Skeletal muscle cell (primary cell): ENCODE data around the gene GAB2.
A peak's percentile ranks its signal among the peaks of the same experiment; 100 is the strongest.

ENCODE experiments used
- DNase-seq: peaks from one replicate; pipeline ENCODE4 v3.0.0-alpha.2; 2010; ENCODE audit warnings: low read depth
- H3K4me3 ChIP-seq: 2 replicates; pipeline ENCODE4 v1.5.1; 2011; ENCODE audit warnings: low read depth, mild to moderate bottlenecking, control low read depth, low read length, moderate library complexity

GAB2 gene

DNA sequence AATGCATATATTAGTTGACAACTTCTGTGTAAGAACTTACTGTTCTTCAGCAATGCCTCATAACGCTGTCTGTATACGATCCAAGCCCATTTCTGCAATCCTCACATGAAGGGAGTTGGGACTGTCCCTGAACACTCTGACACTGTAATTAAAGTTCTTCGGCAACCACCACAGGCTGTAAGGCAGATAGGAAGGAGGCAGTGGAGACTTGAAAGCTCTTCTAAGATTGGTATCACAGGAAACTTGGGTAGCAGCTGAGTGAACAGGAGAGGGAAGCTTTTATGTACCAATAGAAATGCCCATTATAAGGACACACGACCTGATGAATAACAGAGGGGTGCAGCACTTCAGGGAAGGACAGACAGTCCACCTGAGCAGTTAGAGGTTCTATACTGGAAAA lies 12.0 kb upstream of the GAB2 start:
- DNase-seq = no peak
- H3K4me3 ChIP-seq = no peak overlapping the region

DNA sequence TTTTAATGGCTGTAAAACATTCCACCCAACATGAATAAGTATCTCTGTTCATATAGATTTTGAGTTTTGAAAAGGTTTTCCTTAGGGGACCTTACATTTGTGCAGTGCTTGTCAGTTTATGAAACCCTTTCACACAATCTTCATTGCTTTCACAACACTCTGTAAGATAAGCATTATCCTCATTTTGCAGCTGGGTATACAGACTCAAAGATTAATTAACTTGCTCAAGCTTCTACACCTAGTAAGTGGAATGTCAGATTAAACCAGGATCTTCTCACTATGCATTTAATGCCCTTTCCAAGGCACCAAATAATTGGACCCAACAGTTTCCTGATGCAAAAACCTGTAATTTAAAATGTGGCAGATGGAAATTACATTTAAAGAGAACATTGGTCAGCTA lies 11.6 kb upstream of the GAB2 start:
- no peak overlapping the region for H3K4me3 ChIP-seq
- no peak for DNase-seq

DNA sequence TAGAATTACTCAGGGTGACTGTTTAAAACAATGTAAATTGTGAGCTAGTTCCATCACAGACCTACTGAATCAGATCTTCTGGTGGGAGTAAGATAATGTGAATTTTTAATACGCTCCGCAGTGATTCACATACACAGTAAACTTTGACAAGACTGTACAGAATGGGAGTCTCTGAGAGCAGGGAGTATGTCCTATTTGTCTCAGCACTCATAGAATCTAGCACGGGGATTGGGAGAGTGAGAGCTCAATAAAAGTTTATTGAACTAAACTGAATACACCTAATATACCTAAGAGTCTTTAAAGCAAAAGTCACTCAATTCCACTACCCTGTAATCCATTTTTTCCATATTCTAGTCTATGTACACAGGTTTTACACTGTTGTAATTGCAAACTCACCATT lies 11.2 kb upstream of the GAB2 start:
- no peak for DNase-seq
- no peak overlapping the region for H3K4me3 ChIP-seq

DNA sequence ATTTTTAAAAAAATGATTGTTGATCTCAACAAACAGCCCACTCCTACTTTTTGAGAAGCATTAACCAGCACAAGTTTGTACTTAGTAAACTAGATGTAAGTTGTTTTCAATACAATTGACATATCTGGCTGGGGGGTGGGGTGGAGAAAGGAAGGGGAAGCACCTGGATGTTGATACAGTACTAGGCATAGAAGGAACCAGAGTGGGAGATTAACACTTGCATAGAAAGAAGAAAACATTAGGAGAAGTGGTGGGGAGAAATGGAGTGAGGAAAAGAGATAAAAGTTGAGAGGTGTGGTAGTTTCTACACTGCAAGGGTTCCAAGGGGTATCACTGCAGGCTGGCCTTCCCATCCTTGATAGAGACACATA lies 10.6 kb upstream of the GAB2 start:
- no peak for DNase-seq
- no peak overlapping the region for H3K4me3 ChIP-seq

DNA sequence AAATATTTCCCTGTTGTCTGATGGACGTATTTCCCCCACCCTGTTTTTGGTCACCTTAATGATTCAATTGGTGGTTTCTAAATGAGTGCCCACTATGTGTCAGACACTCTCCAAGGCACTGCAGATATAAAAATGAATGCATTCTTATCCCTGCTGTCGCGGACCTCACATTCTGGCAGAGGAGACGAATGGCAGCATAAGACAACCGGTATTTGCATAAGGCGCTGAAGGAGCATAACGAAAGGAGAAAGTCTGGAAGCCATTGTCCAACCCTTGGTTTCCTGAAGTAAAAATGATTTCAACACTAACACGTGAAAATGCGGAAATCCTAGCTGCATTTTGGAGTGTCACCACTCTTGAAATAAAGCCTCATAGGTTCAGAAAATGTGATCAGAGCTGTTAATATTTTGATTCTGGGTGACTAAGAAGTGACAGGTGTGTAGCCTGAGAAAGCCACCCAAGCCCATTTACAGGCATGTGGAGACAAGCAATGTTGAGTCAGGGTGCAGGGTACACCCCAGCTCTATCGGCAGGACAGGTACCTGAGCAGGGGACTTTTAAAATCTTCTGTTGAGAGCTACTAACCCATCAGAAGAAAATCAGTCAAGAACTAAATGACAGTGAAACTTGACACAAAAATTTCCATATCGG lies 10.1 kb upstream of the GAB2 start:
- no peak for DNase-seq
- H3K4me3 ChIP-seq = no peak overlapping the region

DNA sequence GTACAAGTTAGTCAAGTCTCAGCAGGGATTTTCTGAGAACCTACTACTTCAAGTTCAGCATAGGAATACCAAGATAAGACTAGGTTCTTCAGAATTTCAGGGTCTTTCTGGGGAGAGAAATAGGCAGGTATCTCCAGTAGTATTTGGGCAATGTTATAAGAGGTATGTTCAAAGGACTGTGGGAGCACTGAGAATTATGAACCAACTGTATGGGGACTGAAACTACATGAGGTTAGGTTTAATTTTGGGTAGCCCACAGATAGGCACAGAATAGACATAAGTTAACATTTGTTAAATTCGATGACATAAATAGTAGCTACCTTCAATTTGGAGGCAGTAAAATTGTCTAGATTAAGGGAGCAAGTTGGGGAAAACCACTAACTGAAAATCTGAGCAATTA lies 9.2 kb upstream of the GAB2 start:
- DNase-seq = no peak
- H3K4me3 ChIP-seq = no peak overlapping the region

DNA sequence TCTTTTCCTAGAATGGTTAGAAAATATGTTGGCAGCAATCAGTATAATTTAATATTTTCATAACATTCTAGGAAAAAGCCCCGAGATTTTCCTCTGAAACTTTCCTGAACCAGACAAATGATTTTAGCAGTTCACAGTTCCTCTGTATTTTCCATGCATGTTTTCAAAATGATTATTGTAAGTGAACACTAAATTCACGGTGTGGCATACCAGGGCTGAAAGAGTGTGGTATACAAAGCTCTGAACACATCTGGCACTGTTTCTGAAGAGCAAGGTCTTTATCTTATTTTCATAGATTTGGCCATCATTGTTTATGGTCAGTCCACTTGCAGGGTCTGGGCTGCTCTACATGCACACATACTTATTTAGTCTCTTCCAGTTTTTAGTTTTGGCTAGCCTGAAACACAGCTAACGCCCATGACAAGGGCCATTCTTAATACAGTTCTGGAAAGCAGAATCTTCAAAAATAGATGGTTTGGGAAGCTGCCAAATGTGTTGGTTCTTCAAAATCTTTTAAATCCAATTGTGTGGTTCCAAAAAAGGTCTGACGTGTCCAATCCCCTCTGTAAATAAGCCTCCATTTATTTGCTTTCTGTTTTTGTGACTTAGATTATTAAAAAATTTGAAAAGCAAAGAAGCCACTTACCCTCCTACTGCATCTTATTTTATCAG lies 7.9 kb upstream of the GAB2 start:
- no peak overlapping the region for H3K4me3 ChIP-seq
- no peak for DNase-seq

DNA sequence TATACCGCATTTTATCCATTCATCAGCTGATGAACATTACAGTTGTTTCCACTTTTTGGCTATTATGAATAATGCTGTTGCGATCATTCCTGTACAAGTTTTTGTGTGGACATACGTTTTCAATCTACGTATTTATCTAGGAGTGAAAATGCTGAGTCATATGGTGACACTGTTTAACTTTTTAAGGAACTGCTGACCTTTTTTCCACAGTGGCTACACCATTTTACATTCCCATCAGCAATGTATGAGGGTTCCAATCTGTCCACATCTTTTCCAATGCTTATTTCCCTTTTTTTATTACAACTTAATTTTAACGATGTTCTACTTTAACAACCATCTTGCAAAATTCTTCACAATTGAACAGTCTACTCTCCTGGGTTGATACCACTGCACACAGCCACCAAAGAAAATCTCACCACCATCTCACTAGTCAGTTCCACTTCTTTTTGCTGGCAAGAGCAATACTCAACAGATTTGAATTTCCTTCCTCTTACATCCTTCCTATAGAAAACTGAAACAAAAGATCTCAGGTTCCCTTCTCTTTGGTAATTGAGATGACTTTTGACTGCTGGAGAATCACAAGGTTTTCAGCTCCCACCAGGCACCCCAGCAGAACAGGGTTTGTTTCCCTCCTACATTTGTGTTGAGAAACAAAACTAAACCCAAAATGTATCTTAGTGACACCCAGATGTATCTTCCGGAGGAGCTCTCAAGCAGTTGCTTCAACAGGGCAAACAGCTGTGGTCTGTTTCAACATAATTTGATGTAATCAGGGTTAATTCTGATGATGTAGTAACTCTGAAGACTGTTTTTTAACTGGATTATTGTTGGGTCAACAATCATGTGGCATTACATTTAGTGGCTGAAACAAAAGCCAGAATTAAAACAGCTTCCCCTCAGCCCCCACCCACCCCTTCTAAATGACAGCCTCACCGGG lies 7.0 kb upstream of the GAB2 start:
- H3K4me3 ChIP-seq = no peak overlapping the region
- no peak for DNase-seq

DNA sequence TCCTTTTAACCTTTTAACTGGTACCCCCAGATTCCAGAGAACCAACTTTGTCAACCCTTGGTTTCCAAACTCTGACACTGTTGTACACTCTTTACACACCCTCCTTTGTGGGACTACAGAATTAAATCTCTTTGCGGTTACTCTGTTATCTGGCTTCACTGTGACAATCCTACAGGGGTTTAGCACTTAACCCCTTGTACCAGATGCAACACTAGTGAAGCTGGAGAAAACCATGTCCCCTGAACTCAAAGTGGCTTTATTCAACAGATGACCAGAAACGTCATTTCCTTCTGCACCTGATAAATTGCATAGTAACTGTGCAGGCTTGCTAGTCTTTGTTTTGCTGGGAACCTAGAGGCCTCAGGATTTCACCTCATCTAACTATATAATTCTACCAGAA lies 5.6 kb upstream of the GAB2 start:
- no peak overlapping the region for H3K4me3 ChIP-seq
- no peak for DNase-seq

DNA sequence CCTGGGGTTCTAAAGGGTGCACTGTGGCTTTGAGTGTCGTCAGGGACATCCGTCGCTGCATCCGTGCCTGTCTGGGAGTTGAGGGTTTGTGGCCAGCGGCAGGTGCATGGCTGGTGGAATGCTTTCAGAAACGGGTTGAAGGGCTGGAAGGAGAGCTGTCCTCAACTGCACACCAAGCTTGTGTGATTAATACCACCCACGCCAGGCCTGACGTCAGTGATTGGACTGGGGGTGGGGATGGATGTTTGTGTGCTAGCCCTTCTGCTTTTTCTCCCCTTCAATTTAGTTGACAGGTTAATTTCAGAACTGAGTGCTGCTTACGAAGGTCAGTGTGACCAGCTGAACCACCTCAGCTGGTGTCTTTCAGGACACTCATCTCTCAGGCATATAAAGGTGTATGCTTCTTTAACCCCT lies 3.2 kb upstream of the GAB2 start:
- DNase-seq = peak; percentile 81
- H3K4me3 ChIP-seq = no peak overlapping the region

DNA sequence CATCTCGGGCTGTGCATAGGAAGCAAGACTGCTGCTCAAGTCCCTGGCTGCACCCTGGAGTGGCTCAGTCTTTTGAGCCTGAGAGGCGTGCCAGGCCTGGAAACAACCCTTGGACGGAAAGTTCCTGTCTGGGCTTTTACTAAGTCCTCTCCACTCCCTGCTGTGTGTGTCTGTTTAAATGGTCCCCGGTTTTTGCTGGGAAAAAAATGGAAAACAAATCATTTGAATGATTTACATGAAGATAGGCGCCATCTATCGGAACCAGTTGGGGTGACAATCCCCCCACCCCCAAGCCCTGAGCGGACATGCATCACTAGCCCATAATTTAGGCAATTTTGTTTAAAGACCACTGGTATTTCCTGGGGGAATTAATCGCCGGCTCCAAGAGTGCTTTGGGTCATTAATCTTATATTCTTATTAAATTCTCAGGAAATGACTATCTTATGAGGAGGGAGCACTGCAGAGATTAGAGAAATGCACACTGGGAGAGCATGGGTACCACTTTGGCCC lies 2.7 kb upstream of the GAB2 start:
- no peak overlapping the region for H3K4me3 ChIP-seq
- DNase-seq = peak; percentile 53

DNA sequence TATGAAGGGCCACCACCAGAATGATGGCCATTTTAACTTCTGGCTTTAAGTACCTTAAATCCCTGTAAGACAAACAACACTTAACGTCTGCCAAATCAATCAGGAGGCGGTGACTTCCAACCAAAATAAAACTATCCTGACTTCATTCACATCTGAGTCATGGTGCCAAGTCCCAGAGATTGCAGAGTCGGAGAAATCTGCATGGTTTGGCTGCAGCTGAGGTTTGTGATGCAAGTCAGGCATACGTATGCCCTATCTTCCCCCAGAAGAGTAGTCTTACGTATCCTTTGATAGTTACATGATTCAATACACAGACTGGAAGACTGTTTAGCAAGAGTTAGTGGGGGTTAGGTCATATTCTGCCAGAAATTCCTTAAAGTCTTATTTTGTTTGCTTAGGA lies 1.7 kb upstream of the GAB2 start:
- no peak overlapping the region for H3K4me3 ChIP-seq
- DNase-seq = peak; percentile 98

DNA sequence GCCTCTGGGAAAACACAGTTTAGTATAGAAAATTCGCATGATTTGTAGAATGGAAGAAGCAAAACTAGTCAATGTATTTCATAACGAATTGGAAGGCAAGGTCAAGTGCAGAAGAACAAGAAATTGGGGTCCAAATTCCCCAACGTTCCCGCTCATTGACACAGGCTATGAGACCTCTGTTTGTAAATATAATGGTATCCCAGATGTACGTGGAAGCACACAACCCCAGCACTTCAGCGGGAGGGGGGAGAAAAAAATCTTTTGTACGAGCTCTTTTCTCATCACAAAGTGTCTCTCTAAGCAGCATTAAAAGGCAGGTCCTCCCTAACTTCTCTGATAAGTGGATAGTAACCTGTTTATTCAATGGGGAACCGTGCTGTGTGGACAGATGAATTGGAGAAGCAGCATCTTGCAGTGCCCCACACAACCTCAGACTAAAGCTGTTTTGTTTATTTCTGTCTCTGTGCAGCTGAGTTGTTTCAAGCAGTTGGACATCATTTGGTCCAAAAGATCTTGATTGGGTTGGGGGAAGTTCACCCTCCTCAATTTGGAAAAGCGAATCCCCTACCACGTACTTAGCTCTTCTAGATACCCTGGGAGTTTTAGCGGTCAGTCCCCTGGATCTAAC lies 1.1 kb upstream of the GAB2 start:
- no peak for DNase-seq
- peak overlapping the region; percentile 71 for H3K4me3 ChIP-seq

DNA sequence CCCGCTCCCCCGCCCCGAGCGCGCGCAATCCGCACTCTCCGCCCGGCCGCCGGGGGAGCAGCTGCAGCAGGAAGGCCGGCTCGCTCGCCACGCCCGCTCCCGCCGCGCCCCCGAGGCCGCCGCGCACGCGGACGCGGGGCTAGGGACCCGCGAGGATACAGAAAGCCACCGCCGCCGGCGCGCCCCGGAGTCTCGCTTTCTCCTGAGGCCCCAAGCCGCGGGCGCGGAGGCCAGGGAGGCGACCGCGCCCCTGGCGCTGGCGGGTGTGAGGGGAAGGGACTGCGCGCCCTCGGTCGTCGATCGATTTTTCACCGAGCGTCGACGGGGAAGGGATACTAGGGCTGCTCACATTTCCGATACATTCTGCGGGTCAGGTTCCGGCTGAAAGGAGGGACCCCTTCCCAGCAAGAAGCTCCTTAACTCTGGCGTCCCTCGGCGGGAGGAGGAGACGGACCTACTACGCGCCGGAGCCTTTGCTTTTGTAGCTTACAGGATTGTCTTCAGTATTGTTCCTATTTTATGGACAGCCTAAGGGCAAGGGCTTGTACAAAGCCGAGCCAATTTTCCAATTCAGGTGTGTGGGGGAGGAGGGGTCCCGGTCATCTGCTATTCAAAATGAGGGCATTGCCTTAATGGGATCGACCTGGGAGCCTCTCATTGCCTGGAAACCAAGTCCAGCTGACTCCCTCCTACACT lies 416 bp upstream of the GAB2 start:
- no peak for DNase-seq
- peak overlapping the region; percentile 71 for H3K4me3 ChIP-seq

DNA sequence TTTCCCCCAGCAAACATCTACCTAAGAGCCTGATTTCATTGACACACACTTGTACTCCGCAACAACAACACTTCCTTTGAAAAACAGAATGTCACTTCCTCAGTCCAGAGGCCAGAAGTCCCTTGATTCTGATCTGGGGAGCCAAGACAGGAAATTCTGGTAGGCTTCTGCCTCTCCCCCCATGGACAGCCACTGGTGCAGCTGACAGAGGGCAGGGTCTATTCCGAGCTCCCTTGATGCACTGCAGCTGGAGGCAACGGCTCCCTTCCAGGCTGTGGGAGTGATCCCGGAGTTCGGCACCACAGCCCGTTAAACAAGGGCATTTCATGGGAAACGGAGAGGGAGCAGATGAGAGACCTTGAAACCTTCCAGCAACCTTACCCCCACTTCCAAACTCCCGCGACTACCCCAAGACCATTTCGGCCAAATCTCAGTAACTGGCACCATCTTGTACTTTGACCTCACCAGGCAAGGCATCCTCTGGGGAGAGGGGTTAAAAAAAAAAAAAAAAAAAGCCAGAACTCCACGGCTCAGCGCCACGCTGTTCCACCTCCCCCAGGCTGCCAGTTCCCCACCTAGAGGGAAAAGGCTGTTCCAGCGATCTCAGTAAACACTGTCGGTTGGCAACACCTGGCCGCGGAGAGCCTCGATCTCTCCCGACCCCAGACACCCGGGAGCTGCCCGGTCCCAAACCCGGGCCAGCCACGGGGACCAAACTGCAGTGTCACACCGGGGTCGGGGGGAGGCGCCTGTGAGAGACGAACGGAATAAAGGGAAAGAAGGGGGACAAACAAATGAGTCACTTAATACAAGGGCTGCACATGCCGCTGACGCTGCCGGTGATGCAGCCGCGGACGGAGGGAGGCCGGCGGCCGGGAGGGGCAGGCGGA lies 1.1 kb downstream of the GAB2 start:
- peak; percentile 53 for DNase-seq

DNA sequence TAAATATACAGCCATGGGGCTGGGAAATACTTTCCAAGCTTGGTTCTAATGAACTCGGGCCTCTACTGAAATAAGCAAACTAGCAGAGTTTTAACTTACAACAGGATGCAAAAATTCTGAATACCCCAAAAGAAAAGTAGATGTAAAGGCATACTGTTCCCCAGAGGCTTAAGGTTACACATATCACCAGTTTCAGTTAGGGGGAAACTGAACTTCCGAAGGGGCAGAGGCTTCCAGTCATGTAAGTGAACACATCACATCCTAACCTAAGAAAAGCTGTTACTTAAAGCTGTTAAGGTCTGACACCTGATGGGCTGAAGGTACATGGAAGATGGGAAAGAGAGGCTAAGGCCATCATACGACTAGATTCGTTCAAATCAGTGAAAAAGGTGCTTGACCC lies 2.3 kb downstream of the GAB2 start:
- no peak for DNase-seq

More for the DNA sequence above, 1.1 kb downstream of the GAB2 start:
- H3K4me3 ChIP-seq = peak overlapping the region; percentile 67

DNA sequence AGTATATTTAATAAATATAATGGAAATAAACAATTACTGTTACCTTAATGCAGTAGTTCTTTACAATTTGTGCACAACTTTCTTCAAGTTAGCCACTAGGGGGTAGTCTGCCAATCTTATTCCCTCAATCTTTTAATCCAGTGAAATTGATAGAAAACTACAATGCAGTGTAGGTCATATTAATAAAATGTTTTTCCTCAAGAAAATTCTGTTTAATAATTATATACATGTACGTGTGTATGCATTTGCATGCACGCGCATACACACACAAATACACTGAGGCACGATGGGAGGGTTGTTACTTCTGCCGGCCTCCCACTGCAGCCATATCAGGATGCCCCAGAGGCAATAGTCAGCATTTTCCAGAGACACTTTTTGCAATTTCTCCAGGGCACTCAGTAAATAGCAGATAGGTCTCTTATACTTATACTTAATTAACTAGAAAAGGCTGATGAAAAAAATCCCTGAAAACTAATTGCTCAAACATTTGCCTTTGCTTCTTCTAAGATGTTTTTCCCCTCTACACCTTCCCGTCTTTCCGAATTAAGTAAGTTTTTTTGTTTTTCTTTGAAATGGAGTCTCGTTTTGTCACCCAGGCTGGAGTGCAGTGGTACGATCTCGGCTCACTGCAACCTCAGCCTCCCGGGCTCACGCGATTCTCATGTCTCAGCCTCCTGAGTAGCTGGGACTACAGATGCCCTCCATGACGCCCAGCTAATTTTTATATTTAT lies 3.1 kb downstream of the GAB2 start:
- no peak for DNase-seq
- H3K4me3 ChIP-seq = no peak overlapping the region

More for the DNA sequence above, 2.3 kb downstream of the GAB2 start:
- no peak overlapping the region for H3K4me3 ChIP-seq

DNA sequence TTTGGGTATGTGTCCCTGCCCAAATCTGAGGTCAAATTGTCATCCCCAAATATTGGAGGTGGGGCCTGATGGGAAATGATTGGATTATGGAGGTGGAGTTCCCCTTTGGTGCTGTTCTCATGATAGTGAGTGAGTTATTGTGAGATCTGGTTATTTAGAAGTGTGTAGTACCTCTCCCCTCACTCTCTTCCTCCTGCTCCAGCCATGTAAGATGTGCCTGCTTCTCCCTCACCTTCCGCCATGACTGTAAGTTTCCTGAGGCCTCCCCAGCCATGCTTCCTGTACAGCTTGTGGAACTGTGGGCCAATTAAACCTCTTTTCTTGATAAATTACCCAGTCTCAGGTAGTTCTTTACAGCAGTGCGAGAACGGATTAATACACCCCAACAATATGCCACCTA lies 9.0 kb downstream of the GAB2 start:
- no peak for DNase-seq
- H3K4me3 ChIP-seq = no peak overlapping the region
